ENCODE results near the gene PMF1.

PMF1 gene

GRCh38 chr1:156198831-156199349 lies 13.9 kb upstream of the PMF1 start:
- H3K27ac ChIP-seq (replicated peaks) = no peak overlapping the region
- no peak overlapping the region for H3K4me3 ChIP-seq (replicated peaks; ENCODE audit: insufficient read depth, low read length)
- no peak for DNase-seq (ENCODE audit: low read depth in 1 of 2, low spot score in 1 of 2)
- no peak for TF ChIP-seq POLR2AphosphoS5 (IDR thresholded peaks at IDR 0.05; ENCODE audit: low read depth)
- no peak for TF ChIP-seq REST (IDR thresholded peaks at IDR 0.05; ENCODE audit: insufficient replicate concordance, low read depth)
- no peak for TF ChIP-seq GABPA (IDR thresholded peaks at IDR 0.05; ENCODE audit: low read depth)
- no peak for TF ChIP-seq CTCF (IDR thresholded peaks at IDR 0.05; ENCODE audit: insufficient read depth, low read length)
- TF ChIP-seq SPI1 (IDR thresholded peaks at IDR 0.05; ENCODE audit: borderline replicate concordance, low read depth) = no peak
- H3K27me3 ChIP-seq (ENCODE audit: insufficient read depth, poor library complexity, severe bottlenecking) = no peaks in the 10 kb centered on the region

GRCh38 chr1:156200044-156200443 lies 12.8 kb upstream of the PMF1 start:
- no peak for TF ChIP-seq GABPA (IDR thresholded peaks at IDR 0.05; ENCODE audit: low read depth)
- TF ChIP-seq SPI1 (IDR thresholded peaks at IDR 0.05; ENCODE audit: borderline replicate concordance, low read depth) = no peak
- TF ChIP-seq POLR2AphosphoS5 (IDR thresholded peaks at IDR 0.05; ENCODE audit: low read depth) = no peak
- TF ChIP-seq REST (IDR thresholded peaks at IDR 0.05; ENCODE audit: insufficient replicate concordance, low read depth) = no peak
- no peak for TF ChIP-seq CTCF (IDR thresholded peaks at IDR 0.05; ENCODE audit: insufficient read depth, low read length)

DNA sequence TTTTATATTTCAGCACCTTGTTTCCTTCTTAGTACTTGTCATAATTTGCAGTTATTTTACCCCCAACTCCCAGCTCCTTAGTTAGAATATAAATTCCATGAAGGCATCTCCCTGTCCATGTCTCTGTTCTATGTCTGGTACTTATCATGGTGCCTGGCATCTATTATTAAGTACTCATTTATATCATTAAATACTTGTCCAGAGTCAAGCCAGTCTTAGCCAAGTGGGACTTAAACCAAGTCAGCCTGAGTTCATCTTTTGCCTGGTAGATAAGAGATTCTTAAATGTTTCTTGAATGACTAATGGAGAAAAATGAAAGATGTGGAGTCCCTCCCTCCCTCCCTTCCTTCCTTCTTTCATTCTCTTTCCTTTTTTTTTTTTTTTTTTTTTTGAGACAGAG lies 9.5 kb upstream of the PMF1 start:
- no peak for DNase-seq (ENCODE audit: low read depth in 1 of 2, low spot score in 1 of 2)
- Histone ChIP-seq H3K27ac (replicated peaks) (no peak overlapping the region), H3K27me3 (ENCODE audit: insufficient read depth, poor library complexity, severe bottlenecking) (no peaks in the 10 kb centered on the region), H3K4me3 (replicated peaks; ENCODE audit: insufficient read depth, low read length) (no peak overlapping the region)
- no peak for TF ChIP-seq POLR2AphosphoS5 (IDR thresholded peaks at IDR 0.05; ENCODE audit: low read depth)
- no peak for TF ChIP-seq GABPA (IDR thresholded peaks at IDR 0.05; ENCODE audit: low read depth)

More at GRCh38 chr1:156200044-156200443, 12.8 kb upstream of the PMF1 start:
- no peak overlapping the region for H3K4me3 ChIP-seq (replicated peaks; ENCODE audit: insufficient read depth, low read length)
- DNase-seq (ENCODE audit: low read depth in 1 of 2, low spot score in 1 of 2) = no peak
- H3K27ac ChIP-seq (replicated peaks) = no peak overlapping the region
- H3K27me3 ChIP-seq (ENCODE audit: insufficient read depth, poor library complexity, severe bottlenecking) = no peaks in the 10 kb centered on the region

DNA sequence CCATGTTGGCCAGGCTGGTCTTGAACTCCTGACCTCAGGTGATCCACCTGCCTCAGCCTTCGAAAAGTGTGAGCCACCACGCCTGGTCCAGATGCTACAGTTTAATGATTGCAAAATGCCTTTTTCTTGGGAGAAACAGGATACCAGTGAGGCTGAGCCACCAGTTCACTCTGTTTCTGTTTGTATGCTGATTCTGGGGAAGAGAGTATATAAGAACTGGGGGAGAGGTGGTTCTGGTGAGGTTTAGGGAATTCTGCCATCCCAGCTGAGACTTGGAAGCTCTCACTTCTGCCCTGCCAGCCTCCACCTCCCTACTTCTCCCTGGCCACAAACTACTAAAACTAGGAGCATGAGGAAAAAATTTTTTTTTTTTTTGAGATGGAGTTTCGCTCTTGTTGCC lies 8.1 kb upstream of the PMF1 start:
- DNase-seq (ENCODE audit: low read depth in 1 of 2, low spot score in 1 of 2) = no peak
- Histone ChIP-seq H3K4me3 (replicated peaks; ENCODE audit: insufficient read depth, low read length) (no peak overlapping the region), H3K27ac (replicated peaks) (no peak overlapping the region), H3K27me3 (ENCODE audit: insufficient read depth, poor library complexity, severe bottlenecking) (no peaks in the 10 kb centered on the region)
- TF ChIP-seq CTCF (IDR thresholded peaks at IDR 0.05; ENCODE audit: insufficient read depth, low read length) (no peak), REST (IDR thresholded peaks at IDR 0.05; ENCODE audit: insufficient replicate concordance, low read depth) (no peak), SPI1 (IDR thresholded peaks at IDR 0.05; ENCODE audit: borderline replicate concordance, low read depth) (no peak), GABPA (IDR thresholded peaks at IDR 0.05; ENCODE audit: low read depth) (no peak), POLR2AphosphoS5 (IDR thresholded peaks at IDR 0.05; ENCODE audit: low read depth) (no peak)

Data from HL-60 (cell line).